ENCODE results near the gene RAE1. TPM values are rescaled to one million over a fixed set of nuclear protein-coding genes. Genes with fewer than 3 reads are reported as not detected.
A peak's percentile ranks its signal among the peaks of the same experiment; 100 is the strongest.

Gene RAE1
- total and polyA plus RNA-seq, 9 donors = 13.9 to 46.1 (median 20.4) TPM

DNA sequence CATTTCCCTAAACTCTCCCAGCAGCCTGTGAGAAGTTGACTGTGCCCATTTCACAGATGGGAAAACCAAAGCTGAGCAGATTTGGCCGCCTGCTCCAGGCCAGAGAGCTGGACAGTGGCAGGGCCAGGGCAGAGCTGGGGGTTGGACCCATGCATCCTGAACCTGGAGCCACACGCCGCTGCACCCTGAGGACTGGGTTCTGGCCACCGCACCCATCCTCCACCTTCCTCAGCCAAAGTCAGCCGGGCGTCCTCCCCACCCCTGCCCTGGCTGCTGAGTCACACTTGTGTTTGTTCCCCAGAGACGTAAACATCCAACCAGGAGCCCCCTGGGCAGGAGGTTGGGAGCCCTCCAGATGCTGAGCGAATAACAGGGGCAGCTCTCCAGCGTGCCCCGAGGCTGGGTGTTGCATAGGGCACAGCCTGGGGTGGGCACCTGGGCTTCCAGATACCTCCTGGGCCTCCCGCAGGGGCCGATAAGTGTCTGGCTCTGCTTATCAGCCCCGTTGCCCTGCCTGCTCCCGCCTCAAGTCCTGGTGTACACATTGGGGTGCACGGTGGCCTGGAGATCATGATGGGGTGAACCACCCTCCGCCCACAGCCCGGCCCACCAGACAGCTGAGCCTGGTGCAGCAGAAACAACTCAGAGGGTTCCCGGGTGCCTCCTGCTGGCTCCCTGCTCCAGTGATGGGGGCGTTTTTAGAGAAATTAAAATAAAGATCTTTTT, 64.0 kb downstream of the RAE1 start:
- Histone ChIP-seq H3K4me3 (no peak overlapping the region), H3K4me1 (ENCODE audit: insufficient read depth) (peaks cover 11% of the 10 kb centered on the region), H3K27me3 (no peaks in the 10 kb centered on the region), H3K36me3 (no peaks in the 10 kb centered on the region), H3K27ac (peak overlapping the region in 1 of 2 donors; percentile 57), H3K9me3 (no peaks in the 10 kb centered on the region)
- intact Hi-C loops (cut with DNase I) = no loop called here
- DNase-seq = peak in 2 of 5 donors; percentile 52 to 64
- TF ChIP-seq EP300 (IDR thresholded peaks at IDR 0.05) (no peak), POLR2A (IDR thresholded peaks at IDR 0.05) (no peak)
- 28 to 47% (median 35%) methylated on average over 19 of the region's 19 CpGs for WGBS, 3 donors

GRCh38 chr20:57415771-57416170, 64.7 kb downstream of the RAE1 start:
- Histone ChIP-seq H3K36me3 (no peaks in the 10 kb centered on the region), H3K4me1 (ENCODE audit: insufficient read depth) (peaks cover 11% of the 10 kb centered on the region), H3K4me3 (no peak overlapping the region), H3K27me3 (no peaks in the 10 kb centered on the region), H3K9me3 (no peaks in the 10 kb centered on the region), H3K27ac (peak overlapping the region in 1 of 2 donors; percentile 57)
- no peak for DNase-seq
- WGBS, 3 donors = 48 to 55% (median 48%) methylated on average over 11 of the region's 11 CpGs
- TF ChIP-seq EP300 (IDR thresholded peaks at IDR 0.05) (no peak), POLR2A (IDR thresholded peaks at IDR 0.05) (no peak)
- TF ChIP-seq, protein P1, sequence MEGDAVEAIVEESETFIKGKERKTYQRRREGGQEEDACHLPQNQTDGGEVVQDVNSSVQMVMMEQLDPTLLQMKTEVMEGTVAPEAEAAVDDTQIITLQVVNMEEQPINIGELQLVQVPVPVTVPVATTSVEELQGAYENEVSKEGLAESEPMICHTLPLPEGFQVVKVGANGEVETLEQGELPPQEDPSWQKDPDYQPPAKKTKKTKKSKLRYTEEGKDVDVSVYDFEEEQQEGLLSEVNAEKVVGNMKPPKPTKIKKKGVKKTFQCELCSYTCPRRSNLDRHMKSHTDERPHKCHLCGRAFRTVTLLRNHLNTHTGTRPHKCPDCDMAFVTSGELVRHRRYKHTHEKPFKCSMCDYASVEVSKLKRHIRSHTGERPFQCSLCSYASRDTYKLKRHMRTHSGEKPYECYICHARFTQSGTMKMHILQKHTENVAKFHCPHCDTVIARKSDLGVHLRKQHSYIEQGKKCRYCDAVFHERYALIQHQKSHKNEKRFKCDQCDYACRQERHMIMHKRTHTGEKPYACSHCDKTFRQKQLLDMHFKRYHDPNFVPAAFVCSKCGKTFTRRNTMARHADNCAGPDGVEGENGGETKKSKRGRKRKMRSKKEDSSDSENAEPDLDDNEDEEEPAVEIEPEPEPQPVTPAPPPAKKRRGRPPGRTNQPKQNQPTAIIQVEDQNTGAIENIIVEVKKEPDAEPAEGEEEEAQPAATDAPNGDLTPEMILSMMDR (IDR thresholded peaks at IDR 0.05) = no peak
- intact Hi-C loops (cut with DNase I) = no loop called here

- H3K4me3 ChIP-seq = no peak overlapping the region
- DNase-seq = no peak
- H3K27ac ChIP-seq = peak overlapping the region in 1 of 2 donors; percentile 57
- no peaks in the 10 kb centered on the region for H3K36me3 ChIP-seq
- TF ChIP-seq EP300 (IDR thresholded peaks at IDR 0.05) = no peak
- TF ChIP-seq, protein P1 (IDR thresholded peaks at IDR 0.05) = no peak
- no peak for TF ChIP-seq POLR2A (IDR thresholded peaks at IDR 0.05)
- intact Hi-C loops (cut with DNase I) = no loop called here
- 78 to 80% (median 79%) methylated on average over 15 of the region's 15 CpGs for WGBS, 3 donors
- peaks cover 11% of the 10 kb centered on the region for H3K4me1 ChIP-seq (ENCODE audit: insufficient read depth)
- H3K27me3 ChIP-seq = no peaks in the 10 kb centered on the region
- no peaks in the 10 kb centered on the region for H3K9me3 ChIP-seq
Observed at GRCh38 chr20:57416296-57417022, 65.4 kb downstream of the RAE1 start.

DNA sequence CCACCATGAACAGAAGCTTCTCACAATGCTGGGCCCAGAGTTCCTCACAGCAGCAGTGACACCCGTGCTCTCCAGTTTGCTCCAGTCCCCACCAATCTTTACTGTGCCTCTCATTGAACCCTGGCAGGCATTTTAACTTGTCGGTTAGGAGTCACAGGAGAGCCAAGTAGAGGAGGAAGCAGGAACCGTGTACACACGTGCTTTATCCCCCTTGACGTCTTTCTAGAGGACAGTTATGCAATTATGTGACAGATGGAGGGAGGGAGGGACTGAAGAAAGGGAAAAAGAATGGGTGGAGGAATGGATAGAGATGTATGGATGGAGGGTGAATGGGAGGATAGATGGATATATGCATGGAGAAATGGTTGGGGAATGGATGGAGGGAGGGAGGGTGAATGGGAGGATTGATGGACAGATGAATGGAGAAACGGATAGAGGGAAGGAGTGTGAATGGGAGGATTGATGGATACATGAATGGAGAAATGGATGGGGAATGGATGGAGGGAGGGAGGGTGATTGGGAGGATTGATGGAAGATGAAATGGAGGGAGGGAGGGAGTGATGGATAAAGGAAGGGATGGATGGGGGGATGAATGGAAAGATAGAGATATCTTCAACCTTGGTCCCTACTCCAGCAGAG, 66.1 kb downstream of the RAE1 start:
- DNase-seq = no peak
- H3K4me3 ChIP-seq = no peak overlapping the region
- intact Hi-C loops (cut with DNase I) = no loop called here
- H3K9me3 ChIP-seq = no peaks in the 10 kb centered on the region
- H3K27ac ChIP-seq = peak overlapping the region in 1 of 2 donors; percentile 57
- no peaks in the 10 kb centered on the region for H3K27me3 ChIP-seq
- H3K4me1 ChIP-seq (ENCODE audit: insufficient read depth) = peaks cover 11% of the 10 kb centered on the region
- 72 to 82% (median 78%) methylated on average over 6 of the region's 6 CpGs for WGBS, 3 donors
- TF ChIP-seq POLR2A (IDR thresholded peaks at IDR 0.05) (no peak), EP300 (IDR thresholded peaks at IDR 0.05) (no peak)
- TF ChIP-seq, protein P1 (IDR thresholded peaks at IDR 0.05) = no peak
- H3K36me3 ChIP-seq = no peaks in the 10 kb centered on the region
